HL-60 (cell line): ENCODE data around the gene ZNRF3.

Experiments
- DNase-seq, 2 experiments: peaks; one replicate each; pipeline ENCODE4 v3.0.0-alpha.2; 2010 to 2020; ENCODE audit warnings: low read depth in 1 of 2, low spot score in 1 of 2
- H3K27ac ChIP-seq: fragments of 250-450 bp; sonication (Bioruptor Pico); replicated peaks from 2 replicates; pipeline ENCODE4 v1.5.1; 2020; ENCODE audit warnings: mild to moderate bottlenecking, moderate library complexity
- H3K27me3 ChIP-seq: fragments of 250-450 bp; sonication (Bioruptor Pico); 2 replicates; pipeline ENCODE4 v1.5.1; 2021; ENCODE audit warnings: mild to moderate bottlenecking, moderate library complexity; ENCODE audit not compliant: insufficient read depth, poor library complexity, severe bottlenecking
- H3K4me3 ChIP-seq: replicated peaks from 2 replicates; pipeline ENCODE4 v1.5.1; 2011; ENCODE audit warnings: mild to moderate bottlenecking, control low read depth, low read length; ENCODE audit not compliant: insufficient read depth
- GABPA ChIP-seq: IDR thresholded peaks from 2 replicates; pipeline ENCODE4 v1.6.1; 2012; ENCODE audit warnings: low read depth
- POLR2AphosphoS5 ChIP-seq: IDR thresholded peaks from 2 replicates; pipeline ENCODE4 v1.6.1; 2012; ENCODE audit warnings: low read depth
- SPI1 ChIP-seq: IDR thresholded peaks from 2 replicates; pipeline ENCODE4 v1.6.1; 2012; ENCODE audit warnings: low read depth, mild to moderate bottlenecking, borderline replicate concordance
- TF ChIP-seq, protein P1 (sequence below): IDR thresholded peaks from 2 replicates; pipeline ENCODE4 v1.6.1; 2012; ENCODE audit warnings: low read depth; ENCODE audit not compliant: insufficient replicate concordance
- TF ChIP-seq, protein P2 (sequence below): IDR thresholded peaks from one replicate; pipeline ENCODE4 v1.5.1; 2011; ENCODE audit warnings: low read length, control low read depth, inconsistent platforms; ENCODE audit not compliant: insufficient read depth

Gene ZNRF3

DNA sequence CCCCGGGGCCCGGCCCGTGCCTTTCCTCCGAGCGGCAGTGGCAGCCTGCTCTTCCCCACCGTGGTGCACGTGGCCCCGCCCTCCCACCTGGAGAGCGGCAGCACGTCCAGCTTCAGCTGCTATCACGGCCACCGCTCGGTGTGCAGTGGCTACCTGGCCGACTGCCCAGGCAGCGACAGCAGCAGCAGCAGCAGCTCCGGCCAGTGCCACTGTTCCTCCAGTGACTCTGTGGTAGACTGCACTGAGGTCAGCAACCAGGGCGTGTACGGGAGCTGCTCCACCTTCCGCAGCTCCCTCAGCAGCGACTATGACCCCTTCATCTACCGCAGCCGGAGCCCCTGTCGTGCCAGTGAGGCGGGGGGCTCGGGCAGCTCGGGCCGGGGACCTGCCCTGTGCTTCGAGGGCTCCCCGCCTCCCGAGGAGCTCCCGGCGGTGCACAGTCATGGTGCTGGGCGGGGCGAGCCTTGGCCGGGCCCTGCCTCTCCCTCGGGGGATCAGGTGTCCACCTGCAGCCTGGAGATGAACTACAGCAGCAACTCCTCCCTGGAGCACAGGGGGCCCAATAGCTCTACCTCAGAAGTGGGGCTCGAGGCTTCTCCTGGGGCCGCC is 166.4 kb downstream of the ZNRF3 start:
- no peak for DNase-seq
- H3K27ac ChIP-seq: no peak overlapping the region
- TF ChIP-seq, protein P1, sequence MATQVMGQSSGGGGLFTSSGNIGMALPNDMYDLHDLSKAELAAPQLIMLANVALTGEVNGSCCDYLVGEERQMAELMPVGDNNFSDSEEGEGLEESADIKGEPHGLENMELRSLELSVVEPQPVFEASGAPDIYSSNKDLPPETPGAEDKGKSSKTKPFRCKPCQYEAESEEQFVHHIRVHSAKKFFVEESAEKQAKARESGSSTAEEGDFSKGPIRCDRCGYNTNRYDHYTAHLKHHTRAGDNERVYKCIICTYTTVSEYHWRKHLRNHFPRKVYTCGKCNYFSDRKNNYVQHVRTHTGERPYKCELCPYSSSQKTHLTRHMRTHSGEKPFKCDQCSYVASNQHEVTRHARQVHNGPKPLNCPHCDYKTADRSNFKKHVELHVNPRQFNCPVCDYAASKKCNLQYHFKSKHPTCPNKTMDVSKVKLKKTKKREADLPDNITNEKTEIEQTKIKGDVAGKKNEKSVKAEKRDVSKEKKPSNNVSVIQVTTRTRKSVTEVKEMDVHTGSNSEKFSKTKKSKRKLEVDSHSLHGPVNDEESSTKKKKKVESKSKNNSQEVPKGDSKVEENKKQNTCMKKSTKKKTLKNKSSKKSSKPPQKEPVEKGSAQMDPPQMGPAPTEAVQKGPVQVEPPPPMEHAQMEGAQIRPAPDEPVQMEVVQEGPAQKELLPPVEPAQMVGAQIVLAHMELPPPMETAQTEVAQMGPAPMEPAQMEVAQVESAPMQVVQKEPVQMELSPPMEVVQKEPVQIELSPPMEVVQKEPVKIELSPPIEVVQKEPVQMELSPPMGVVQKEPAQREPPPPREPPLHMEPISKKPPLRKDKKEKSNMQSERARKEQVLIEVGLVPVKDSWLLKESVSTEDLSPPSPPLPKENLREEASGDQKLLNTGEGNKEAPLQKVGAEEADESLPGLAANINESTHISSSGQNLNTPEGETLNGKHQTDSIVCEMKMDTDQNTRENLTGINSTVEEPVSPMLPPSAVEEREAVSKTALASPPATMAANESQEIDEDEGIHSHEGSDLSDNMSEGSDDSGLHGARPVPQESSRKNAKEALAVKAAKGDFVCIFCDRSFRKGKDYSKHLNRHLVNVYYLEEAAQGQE: no peak
- TF ChIP-seq SPI1 (no peak), POLR2AphosphoS5 (no peak), GABPA (no peak)
- TF ChIP-seq, protein P2, sequence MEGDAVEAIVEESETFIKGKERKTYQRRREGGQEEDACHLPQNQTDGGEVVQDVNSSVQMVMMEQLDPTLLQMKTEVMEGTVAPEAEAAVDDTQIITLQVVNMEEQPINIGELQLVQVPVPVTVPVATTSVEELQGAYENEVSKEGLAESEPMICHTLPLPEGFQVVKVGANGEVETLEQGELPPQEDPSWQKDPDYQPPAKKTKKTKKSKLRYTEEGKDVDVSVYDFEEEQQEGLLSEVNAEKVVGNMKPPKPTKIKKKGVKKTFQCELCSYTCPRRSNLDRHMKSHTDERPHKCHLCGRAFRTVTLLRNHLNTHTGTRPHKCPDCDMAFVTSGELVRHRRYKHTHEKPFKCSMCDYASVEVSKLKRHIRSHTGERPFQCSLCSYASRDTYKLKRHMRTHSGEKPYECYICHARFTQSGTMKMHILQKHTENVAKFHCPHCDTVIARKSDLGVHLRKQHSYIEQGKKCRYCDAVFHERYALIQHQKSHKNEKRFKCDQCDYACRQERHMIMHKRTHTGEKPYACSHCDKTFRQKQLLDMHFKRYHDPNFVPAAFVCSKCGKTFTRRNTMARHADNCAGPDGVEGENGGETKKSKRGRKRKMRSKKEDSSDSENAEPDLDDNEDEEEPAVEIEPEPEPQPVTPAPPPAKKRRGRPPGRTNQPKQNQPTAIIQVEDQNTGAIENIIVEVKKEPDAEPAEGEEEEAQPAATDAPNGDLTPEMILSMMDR: no peak
- no peak overlapping the region for H3K4me3 ChIP-seq
- no peaks in the 10 kb centered on the region for H3K27me3 ChIP-seq

DNA sequence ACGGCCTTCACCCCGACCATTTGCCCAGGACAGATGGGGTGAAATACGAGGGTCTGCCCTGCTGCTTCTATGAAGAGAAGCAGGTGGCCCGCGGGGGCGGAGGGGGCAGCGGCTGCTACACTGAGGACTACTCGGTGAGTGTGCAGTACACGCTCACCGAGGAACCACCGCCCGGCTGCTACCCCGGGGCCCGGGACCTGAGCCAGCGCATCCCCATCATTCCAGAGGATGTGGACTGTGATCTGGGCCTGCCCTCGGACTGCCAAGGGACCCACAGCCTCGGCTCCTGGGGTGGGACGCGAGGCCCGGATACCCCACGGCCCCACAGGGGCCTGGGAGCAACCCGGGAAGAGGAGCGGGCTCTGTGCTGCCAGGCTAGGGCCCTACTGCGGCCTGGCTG is 167.1 kb downstream of the ZNRF3 start:
- no peak for DNase-seq
- Histone ChIP-seq H3K27ac (no peak overlapping the region), H3K4me3 (no peak overlapping the region), H3K27me3 (no peaks in the 10 kb centered on the region)
- TF ChIP-seq, protein P1: no peak
- TF ChIP-seq GABPA (no peak), SPI1 (no peak), POLR2AphosphoS5 (no peak)
- TF ChIP-seq, protein P2: no peak

DNA sequence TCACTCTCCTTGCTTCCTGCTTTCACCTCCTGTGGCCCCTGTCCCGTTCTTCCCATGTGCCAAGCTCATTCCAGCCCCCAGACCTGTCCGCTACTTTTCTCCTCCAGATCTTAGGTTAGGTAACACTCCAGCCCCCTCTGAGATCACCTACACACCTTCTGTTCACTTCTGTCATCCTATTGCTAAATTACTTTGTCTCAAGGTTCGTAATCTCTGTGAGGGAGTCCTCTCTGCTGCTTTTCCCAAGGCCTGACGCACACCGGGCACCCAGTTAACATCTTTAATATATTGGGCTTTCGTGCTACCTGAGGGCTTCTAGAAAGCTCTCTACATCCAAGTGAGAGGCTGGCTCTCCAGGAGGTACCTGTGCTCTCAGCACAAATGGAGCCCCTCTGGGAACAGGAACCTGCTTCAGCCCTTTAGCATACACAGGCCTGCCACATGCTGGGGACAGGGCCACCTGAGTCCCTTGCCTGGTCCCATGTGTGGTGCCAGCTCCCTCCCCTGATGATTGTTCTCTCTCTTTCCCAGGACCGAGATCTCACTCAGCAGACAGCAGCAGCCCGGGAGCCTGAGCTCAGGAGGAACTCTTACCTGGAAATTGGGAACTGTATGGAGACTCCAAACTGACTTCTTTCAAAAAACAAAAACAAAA is 169.8 kb downstream of the ZNRF3 start:
- Histone ChIP-seq H3K27ac (no peak overlapping the region), H3K4me3 (no peak overlapping the region), H3K27me3 (no peaks in the 10 kb centered on the region)
- no peak for DNase-seq
- TF ChIP-seq, protein P2: no peak
- no peak for TF ChIP-seq POLR2AphosphoS5

DNA sequence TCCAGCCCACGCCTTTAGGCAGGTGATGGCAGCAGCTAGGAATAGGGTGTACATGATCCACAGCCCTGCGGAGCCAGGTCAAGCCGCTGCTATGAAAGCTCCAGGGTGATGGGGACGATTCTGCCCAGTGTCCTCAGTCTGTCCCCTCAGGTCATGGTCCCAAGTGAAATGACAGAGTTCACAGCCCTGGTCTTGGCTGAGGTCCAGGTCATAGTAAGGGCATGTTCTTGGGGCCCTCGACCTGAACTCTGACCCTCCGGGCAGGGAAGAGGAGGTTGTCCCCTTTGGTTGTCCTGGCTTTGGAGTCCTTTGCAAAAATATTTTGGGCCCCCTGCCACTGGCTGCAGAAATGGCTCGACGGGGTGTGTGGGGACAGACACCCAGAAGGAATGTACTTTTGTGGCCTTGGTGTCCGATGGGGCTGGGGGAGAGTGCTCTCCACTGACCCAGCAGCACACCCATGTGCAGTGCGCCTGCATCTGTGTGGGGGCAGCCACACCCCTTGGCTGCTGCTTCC is 170.9 kb downstream of the ZNRF3 start:
- H3K4me3 ChIP-seq: no peak overlapping the region
- TF ChIP-seq, protein P2: no peak
- no peak for TF ChIP-seq POLR2AphosphoS5
- no peak for TF ChIP-seq GABPA
- no peaks in the 10 kb centered on the region for H3K27me3 ChIP-seq
- DNase-seq: no peak
- no peak overlapping the region for H3K27ac ChIP-seq
